Progenitor cell of endocrine pancreas (in vitro differentiated cells): ENCODE measurements around the gene VPS45. TPM values are rescaled to one million over a fixed set of nuclear protein-coding genes. Genes with fewer than 3 reads are reported as not detected.
A peak's percentile ranks its signal among the peaks of the same experiment; 100 is the strongest.

Experiments used
- DNase-seq: peaks from one replicate; pipeline ENCODE4 v3.0.0; 2021; ENCODE audit warnings: low spot score; ENCODE audit not compliant: unreplicated experiment
- H3K27ac Mint-ChIP-seq: 2 replicates; pipeline ENCODE4 v1.8.0; 2021; ENCODE audit warnings: mild to moderate bottlenecking, moderate library complexity, mixed read lengths
- H3K27me3 Mint-ChIP-seq: 2 replicates; pipeline ENCODE4 v1.8.0; 2021; ENCODE audit warnings: mixed read lengths
- H3K36me3 Mint-ChIP-seq: 2 replicates; pipeline ENCODE4 v1.8.0; 2022; ENCODE audit warnings: mixed read lengths; ENCODE audit not compliant: insufficient read depth
- H3K4me1 Mint-ChIP-seq: 2 replicates; pipeline ENCODE4 v1.8.0; 2021; ENCODE audit warnings: low read depth, mixed read lengths
- H3K4me3 Mint-ChIP-seq: 2 replicates; pipeline ENCODE4 v1.8.0; 2021; ENCODE audit warnings: low read depth, mild to moderate bottlenecking, moderate library complexity, mixed read lengths
- H3K9me3 Mint-ChIP-seq: 2 replicates; pipeline ENCODE4 v1.8.0; 2021; ENCODE audit warnings: low read depth, mixed read lengths
- total RNA-seq: library from RNA; stranded (reverse); gene quantifications from 2 replicates; pipeline ENCODE4 v1.2.1, GENCODE V29; 2021
- TF ChIP-seq, protein P1 (sequence below): fragments of 200-600 bp; sonication (generic); IDR thresholded peaks from one replicate; pipeline ENCODE4 v1.5.0; 2021; ENCODE audit warnings: antibody characterized with exemption, mild to moderate bottlenecking; ENCODE audit not compliant: unreplicated experiment

Gene VPS45
- total RNA-seq, 1 donor from 2014 or later = 53.0 TPM

DNA sequence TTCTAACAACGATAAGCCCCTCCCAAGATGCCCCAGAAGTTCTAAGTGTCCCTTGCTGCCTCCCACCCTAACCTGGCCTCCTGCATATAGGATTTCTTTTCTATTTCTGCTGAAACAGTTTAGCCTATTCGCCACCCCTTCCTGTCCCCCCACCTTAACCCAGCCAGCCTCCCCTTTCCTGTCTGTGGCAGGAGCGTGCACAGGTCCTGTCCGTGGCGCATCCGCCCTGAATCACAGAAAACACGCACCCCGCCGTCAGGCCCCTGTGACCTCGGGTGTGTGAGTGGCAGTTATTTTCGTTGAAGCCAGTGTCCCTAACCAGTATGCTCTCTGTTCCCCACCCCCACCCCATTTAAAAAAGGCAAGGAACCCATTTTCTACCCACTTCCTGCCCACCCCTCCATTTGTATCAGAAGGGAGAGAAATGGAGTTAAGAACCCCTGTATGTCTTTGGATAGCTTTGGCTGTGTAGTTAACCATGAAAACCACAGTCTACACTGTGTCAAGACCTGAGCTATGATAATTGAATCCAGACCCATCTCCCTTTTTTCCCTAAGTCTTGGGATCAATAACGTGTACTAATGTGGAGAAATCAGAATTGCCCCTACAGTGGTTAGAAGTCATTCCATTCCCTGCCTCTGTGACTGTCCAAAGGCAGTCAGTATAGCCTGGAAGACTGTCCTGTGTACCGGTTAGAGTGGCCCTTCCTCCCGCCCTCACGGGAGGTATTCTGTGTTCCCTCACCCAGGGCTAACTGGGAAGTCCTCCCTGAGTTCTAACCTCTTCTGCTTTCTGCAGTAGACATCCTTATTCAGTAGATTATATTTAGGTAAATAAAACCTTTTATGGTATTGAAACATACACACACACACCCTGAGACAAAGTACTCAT, 84.0 kb downstream of the VPS45 start:
- peaks cover 34% of the 10 kb centered on the region for H3K4me1 Mint-ChIP-seq
- no peaks in the 10 kb centered on the region for H3K27me3 Mint-ChIP-seq
- no peaks in the 10 kb centered on the region for H3K9me3 Mint-ChIP-seq
- H3K4me3 Mint-ChIP-seq = peak overlapping the region; percentile 91
- H3K36me3 Mint-ChIP-seq = peaks cover 25% of the 10 kb centered on the region
- TF ChIP-seq, protein P1, sequence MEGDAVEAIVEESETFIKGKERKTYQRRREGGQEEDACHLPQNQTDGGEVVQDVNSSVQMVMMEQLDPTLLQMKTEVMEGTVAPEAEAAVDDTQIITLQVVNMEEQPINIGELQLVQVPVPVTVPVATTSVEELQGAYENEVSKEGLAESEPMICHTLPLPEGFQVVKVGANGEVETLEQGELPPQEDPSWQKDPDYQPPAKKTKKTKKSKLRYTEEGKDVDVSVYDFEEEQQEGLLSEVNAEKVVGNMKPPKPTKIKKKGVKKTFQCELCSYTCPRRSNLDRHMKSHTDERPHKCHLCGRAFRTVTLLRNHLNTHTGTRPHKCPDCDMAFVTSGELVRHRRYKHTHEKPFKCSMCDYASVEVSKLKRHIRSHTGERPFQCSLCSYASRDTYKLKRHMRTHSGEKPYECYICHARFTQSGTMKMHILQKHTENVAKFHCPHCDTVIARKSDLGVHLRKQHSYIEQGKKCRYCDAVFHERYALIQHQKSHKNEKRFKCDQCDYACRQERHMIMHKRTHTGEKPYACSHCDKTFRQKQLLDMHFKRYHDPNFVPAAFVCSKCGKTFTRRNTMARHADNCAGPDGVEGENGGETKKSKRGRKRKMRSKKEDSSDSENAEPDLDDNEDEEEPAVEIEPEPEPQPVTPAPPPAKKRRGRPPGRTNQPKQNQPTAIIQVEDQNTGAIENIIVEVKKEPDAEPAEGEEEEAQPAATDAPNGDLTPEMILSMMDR = no peak
- DNase-seq = no peak
- H3K27ac Mint-ChIP-seq = peak overlapping the region; percentile 97

DNA sequence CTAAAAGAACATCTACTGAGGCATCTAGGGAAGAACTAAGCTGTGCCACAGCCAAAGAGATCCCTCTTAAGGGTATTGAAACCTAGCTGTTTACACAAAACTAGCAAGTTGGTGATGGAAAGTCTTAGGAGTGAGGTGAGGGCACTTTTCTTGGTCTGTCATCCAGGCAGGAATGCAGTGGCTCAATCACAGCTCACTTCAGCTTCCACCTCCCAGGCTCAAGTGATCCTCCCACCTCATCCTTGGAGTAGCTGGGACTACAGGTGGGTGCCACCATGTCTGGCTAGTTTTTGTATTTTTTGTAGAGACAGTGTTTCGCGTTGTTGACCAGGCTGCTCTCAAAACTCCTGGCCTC, 84.6 kb downstream of the VPS45 start:
- peak overlapping the region; percentile 97 for H3K27ac Mint-ChIP-seq
- H3K27me3 Mint-ChIP-seq = no peaks in the 10 kb centered on the region
- peaks cover 34% of the 10 kb centered on the region for H3K4me1 Mint-ChIP-seq
- H3K9me3 Mint-ChIP-seq = no peaks in the 10 kb centered on the region
- peak overlapping the region; percentile 91 for H3K4me3 Mint-ChIP-seq
- TF ChIP-seq, protein P1 = no peak
- peaks cover 26% of the 10 kb centered on the region for H3K36me3 Mint-ChIP-seq
- no peak for DNase-seq

DNA sequence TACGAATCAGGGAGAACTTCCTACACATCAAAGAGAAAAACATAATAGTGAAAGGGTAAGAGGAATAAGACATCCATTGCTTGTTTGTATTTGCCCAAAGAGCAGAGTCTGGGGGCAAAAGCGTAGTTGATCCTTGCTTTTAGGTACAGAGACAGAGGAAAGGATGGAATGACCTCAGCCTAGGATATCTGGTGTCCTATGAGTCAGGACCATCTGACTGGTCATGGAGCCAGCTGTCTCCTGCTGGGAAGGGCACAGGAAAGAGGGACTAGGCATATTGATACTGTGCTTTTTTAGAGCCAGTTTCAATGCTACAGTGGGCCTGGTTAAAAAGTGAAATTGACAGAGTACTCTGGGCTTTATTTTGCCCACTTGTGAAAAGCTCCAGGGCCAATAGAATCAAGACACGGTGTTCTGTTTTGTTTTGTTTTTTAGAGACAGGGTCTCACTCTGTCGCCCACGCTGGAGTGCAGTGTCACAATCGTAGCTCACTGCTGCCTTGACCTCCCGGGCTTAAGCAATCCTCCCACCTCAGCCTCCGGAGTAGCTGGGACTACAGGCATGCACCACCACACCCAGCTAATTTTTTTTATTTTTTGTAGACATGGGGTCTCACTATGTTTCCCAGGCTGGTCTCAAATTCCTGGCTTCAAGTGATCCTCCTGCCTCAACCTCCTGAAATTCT, 85.3 kb downstream of the VPS45 start:
- Mint-ChIP-seq H3K27me3 (no peaks in the 10 kb centered on the region), H3K36me3 (peaks cover 27% of the 10 kb centered on the region), H3K27ac (peak overlapping the region; percentile 33), H3K9me3 (no peaks in the 10 kb centered on the region), H3K4me1 (peaks cover 33% of the 10 kb centered on the region), H3K4me3 (peak overlapping the region; percentile 33)
- TF ChIP-seq, protein P1 = no peak
- DNase-seq = no peak

DNA sequence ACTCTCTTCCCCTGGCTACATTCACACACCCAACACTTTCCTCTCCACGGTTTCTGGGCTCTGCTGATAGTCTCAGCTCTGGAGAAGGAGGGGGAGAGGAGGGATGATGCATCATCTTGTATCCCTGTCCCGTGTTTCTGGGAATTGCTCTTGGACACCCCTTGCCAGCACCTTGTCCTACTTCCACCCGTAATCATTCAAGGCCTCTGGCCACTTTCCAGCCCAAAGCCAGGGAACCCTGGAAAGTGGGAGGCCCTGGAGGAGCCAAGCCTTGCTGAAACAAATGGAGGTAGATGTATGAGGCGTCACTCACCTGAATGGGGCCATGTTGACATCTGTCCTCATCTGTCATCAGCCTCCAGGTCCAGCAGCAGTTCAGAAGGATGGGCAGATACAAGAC, 86.6 kb downstream of the VPS45 start:
- H3K36me3 Mint-ChIP-seq = peaks cover 32% of the 10 kb centered on the region
- DNase-seq = no peak
- H3K4me3 Mint-ChIP-seq = no peak overlapping the region
- H3K27ac Mint-ChIP-seq = peak overlapping the region; percentile 44
- no peaks in the 10 kb centered on the region for H3K27me3 Mint-ChIP-seq
- peaks cover 24% of the 10 kb centered on the region for H3K4me1 Mint-ChIP-seq
- no peaks in the 10 kb centered on the region for H3K9me3 Mint-ChIP-seq
- TF ChIP-seq, protein P1 = no peak

DNA sequence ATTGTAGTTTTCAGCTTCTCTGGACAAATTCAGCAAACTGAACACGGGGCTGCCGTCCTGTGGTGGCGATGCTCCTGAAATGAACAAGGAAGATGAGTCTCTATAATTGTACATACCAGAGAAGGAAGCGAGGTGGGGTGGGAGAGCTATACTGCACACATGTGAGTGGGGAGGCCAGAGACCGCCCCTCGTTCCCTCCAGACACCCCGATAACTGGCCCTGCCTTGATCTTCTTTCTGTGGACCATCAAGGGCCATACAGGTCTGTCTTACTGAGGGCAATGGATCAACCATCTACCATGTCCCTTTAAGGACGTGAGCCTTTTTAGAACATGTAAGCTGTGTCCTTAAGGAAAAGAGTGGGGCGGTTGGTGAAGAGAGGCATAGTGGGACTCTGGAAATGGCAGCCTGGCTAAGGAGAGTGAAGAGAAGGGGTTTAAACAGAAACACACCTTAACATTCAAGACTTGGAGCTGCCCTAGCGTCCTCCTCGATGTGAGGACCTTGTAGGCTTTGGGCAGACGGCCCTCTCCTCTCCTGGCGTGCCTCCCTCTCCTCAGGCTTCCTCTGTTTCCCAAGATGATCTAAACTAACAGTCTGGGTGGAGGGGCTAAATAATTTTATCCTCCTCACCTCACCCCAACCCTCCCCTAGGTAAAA, 88.0 kb downstream of the VPS45 start:
- peak overlapping the region; percentile 41 for H3K27ac Mint-ChIP-seq
- no peaks in the 10 kb centered on the region for H3K27me3 Mint-ChIP-seq
- H3K4me1 Mint-ChIP-seq = peaks cover 21% of the 10 kb centered on the region
- peaks cover 36% of the 10 kb centered on the region for H3K36me3 Mint-ChIP-seq
- TF ChIP-seq, protein P1 = no peak
- H3K9me3 Mint-ChIP-seq = no peaks in the 10 kb centered on the region
- no peak overlapping the region for H3K4me3 Mint-ChIP-seq
- DNase-seq = no peak
